MM.1S (cell line): ENCODE data around the gene MORC3.
"Not testable (repeated sequence)": the region's sequence is repeated elsewhere in the genome, so short reads cannot be mapped to it uniquely, and the experiment has no call there.

Experiments
- CTCF ChIP-seq: fragments of 300-600 bp; sonication (generic); IDR thresholded peaks from 2 replicates; pipeline ENCODE4 v1.5.1; 2016; ENCODE audit warnings: antibody characterized with exemption, low read length, mixed read lengths
- EZH2 ChIP-seq: fragments of 300-600 bp; sonication (generic); optimal IDR thresholded peaks from 2 replicates; pipeline ENCODE3; 2017; ENCODE audit warnings: low read depth, mild to moderate bottlenecking, antibody characterized with exemption, low read length, mixed read lengths
- EZH2phosphoT487 ChIP-seq: fragments of 300-600 bp; sonication (generic); IDR thresholded peaks from 2 replicates; pipeline ENCODE4 v1.6.1; 2018; ENCODE audit warnings: antibody characterized with exemption, low read length

GRCh38 chr21:36382722-36383121, 62.7 kb downstream of the MORC3 start:
- not testable (repeated sequence) for TF ChIP-seq CTCF, EZH2, EZH2phosphoT487
